Sciatic nerve (tissue), 2 donors: ENCODE measurements around the gene SAMHD1. TPM values are rescaled to one million over a fixed set of nuclear protein-coding genes. Genes with fewer than 3 reads are reported as not detected.
"Not testable (repeated sequence)": the region's sequence is repeated elsewhere in the genome, so short reads cannot be mapped to it uniquely, and the experiment has no call there.

Experiments used
- ATAC-seq: fragments of 200-7000 bp; cut with Tn5 transposase; one replicate; pipeline ENCODE4 v1.9.1; 2020; ENCODE audit warnings: mild to moderate bottlenecking, moderate library complexity
- DNase-seq: peaks from one replicate; pipeline ENCODE4 v3.0.0-alpha.2; 2020; ENCODE audit warnings: low spot score
- intact Hi-C: fragments of 100-400 bp; cut with DNase I; formaldehyde crosslinking; loops from one replicate; pipeline ENCODE4 v1.14.2; 2022
- total RNA-seq: library from RNA; stranded (reverse); fragmentation: NEBNext Ultra II Directional; extraction: Animal tissue kit (Norgen Biotek cat#: 25700); gene quantifications from one replicate; pipeline ENCODE4 v1.2.1, GENCODE V29; 2021
- donor health status: DM: no; HTN: no; CAD: no.
- donor health status: DM: no; HTN: no; CAD: no.

The SAMHD1 gene
- total RNA-seq, 1 donor from 2014 or later, result 349 TPM

DNA sequence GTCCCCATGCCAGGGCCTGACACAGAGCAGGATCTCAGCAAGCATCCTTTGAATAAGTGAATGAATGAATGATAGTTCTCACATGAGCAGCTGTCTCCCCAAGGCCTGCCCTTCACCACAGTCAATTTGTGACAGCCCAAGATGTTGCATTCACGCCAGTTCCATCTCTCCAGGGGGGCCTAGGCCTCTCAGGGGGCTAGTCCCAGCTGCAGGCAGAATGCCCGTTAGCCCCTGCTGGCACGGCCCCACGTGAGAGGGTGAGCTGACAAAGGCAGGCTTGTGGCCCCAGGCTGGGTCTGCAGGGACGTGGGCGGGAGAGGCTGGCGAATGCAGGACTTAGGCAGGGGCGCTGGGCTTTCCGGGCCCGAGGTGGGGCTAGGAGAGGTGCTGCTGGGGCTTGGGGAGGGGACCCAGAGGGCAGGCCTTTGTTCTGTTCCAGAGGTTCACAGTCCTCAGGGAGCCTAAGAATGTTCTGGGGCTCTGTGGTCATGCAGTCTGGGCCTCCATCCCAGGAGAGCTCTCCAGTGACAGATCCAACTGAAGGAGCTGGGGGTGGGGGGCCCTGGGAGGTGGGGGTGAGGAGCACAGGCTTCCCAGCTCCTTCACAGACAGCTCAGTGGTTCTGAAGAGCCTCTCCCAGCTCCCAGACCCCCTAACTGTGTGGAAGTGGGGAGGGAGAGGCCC lies 106.1 kb downstream of the SAMHD1 start:
- no peak for ATAC-seq
- intact Hi-C loops, result loop anchor here (5.0 kb wide), 1 partner anchor 372 kb away; no protein-coding TSS in a partner anchor
- DNase-seq, result no peak

DNA sequence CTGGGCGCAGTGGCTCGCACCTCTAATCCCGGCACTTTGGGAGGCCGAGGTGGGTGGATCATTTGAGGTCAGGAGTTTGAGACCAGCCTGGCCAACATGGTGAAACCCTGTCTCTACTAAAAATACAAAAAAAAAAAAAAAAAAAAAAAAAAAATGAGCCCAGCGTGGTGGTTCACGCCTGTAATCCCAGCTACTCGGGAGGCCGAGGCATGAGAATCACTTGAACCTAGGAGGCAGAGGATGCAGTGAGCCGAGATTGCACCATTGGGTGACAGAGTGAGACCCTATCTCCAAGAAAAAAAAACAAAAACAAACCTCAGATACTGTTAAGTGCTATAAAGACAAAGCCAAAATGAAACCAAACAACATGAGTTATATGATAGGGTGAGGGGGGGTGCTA lies 110.5 kb downstream of the SAMHD1 start:
- ATAC-seq, intact Hi-C loops, DNase-seq: not testable (repeated sequence)

Other genes with a start within 250 kb of the SAMHD1 start
- 30.7 TPM for gene NDRG3, start 205.6 kb downstream of the SAMHD1 start, total RNA-seq
- gene DSN1, start 177.9 kb downstream of the SAMHD1 start, total RNA-seq, result 7.2 TPM
- gene TLDC2, start 75.6 kb downstream of the SAMHD1 start, total RNA-seq, result 0.31 TPM
- 13.1 TPM for gene RBL1, start 144.3 kb upstream of the SAMHD1 start, total RNA-seq
- gene RPN2, start 227.6 kb upstream of the SAMHD1 start, total RNA-seq, result 97.9 TPM
- gene MROH8, start 227.8 kb upstream of the SAMHD1 start, total RNA-seq, result 5.2 TPM